Trophoblast cell (in vitro differentiated cells and primary cell): ENCODE data around the gene TMEM235. TPM values are rescaled to one million over a fixed set of nuclear protein-coding genes. Genes with fewer than 3 reads are reported as not detected.

Experiments
- DNase-seq, 2 donors: peaks; one replicate each; pipeline ENCODE4 v3.0.0-alpha.2; 2016
- H2AFZ ChIP-seq: 2 replicates; pipeline ENCODE4 v1.6.1; 2013; ENCODE audit warnings: low read length, moderate library complexity, mild to moderate bottlenecking; ENCODE audit not compliant: insufficient read depth, poor library complexity
- H2AK5ac ChIP-seq: 2 replicates; pipeline ENCODE4 v1.6.1; 2013; ENCODE audit warnings: mild to moderate bottlenecking, low read length
- H2BK120ac ChIP-seq: 2 replicates; pipeline ENCODE4 v1.6.1; 2013; ENCODE audit warnings: low read length, mild to moderate bottlenecking, moderate library complexity; ENCODE audit not compliant: insufficient read depth, poor library complexity
- H2BK12ac ChIP-seq: 2 replicates; pipeline ENCODE4 v1.6.1; 2013; ENCODE audit warnings: mild to moderate bottlenecking, low read length, moderate library complexity
- H2BK5ac ChIP-seq: 2 replicates; pipeline ENCODE4 v1.6.1; 2013; ENCODE audit warnings: low read length, low read depth, moderate library complexity, mild to moderate bottlenecking; ENCODE audit not compliant: poor library complexity
- H3K14ac ChIP-seq: 2 replicates; pipeline ENCODE4 v1.6.1; 2013; ENCODE audit warnings: mild to moderate bottlenecking, low read length
- H3K18ac ChIP-seq: 2 replicates; pipeline ENCODE4 v1.6.1; 2013; ENCODE audit warnings: mild to moderate bottlenecking, low read length
- H3K23ac ChIP-seq: 2 replicates; pipeline ENCODE4 v1.6.1; 2013; ENCODE audit warnings: low read length
- H3K27ac ChIP-seq: 2 replicates; pipeline ENCODE4 v1.5.1; 2013; ENCODE audit warnings: low read depth, mild to moderate bottlenecking, inconsistent platforms, low read length, moderate library complexity
- H3K27me3 ChIP-seq: 2 replicates; pipeline ENCODE4 v1.6.1; 2013; ENCODE audit warnings: inconsistent platforms, mild to moderate bottlenecking, low read length, moderate library complexity; ENCODE audit not compliant: insufficient read depth
- H3K36me3 ChIP-seq, 2 experiments: 1 replicate in 1 of 2; 2 replicates in 1 of 2; pipeline ENCODE4 v1.6.1; 2013; ENCODE audit warnings: low read length in 2 of 2, mild to moderate bottlenecking in 2 of 2, moderate library complexity in 1 of 2; ENCODE audit not compliant: insufficient read depth in 2 of 2, control insufficient read depth in 1 of 2
- H3K4ac ChIP-seq: 2 replicates; pipeline ENCODE4 v1.6.1; 2013; ENCODE audit warnings: low read depth, mild to moderate bottlenecking, low read length, moderate library complexity
- H3K4me1 ChIP-seq, 2 experiments: 1 replicate in 1 of 2; 2 replicates in 1 of 2; pipeline ENCODE4 v1.6.1; 2013; ENCODE audit warnings: low read length in 2 of 2, mild to moderate bottlenecking in 2 of 2, moderate library complexity in 1 of 2; ENCODE audit not compliant: insufficient read depth in 2 of 2, control insufficient read depth in 1 of 2
- H3K4me2 ChIP-seq: 2 replicates; pipeline ENCODE4 v1.6.1; 2013; ENCODE audit warnings: inconsistent platforms, mild to moderate bottlenecking, low read length, moderate library complexity
- H3K4me3 ChIP-seq: 2 replicates; pipeline ENCODE4 v1.5.1; 2013; ENCODE audit warnings: mild to moderate bottlenecking, low read depth, low read length, inconsistent platforms
- H3K79me1 ChIP-seq: one replicate; pipeline ENCODE4 v1.6.1; 2013; ENCODE audit warnings: low read length
- H3K79me2 ChIP-seq: 2 replicates; pipeline ENCODE4 v1.6.1; 2013; ENCODE audit warnings: low read length, mild to moderate bottlenecking; ENCODE audit not compliant: control insufficient read depth, insufficient read depth, poor library complexity
- H3K9ac ChIP-seq: 2 replicates; pipeline ENCODE4 v1.6.1; 2013; ENCODE audit warnings: mild to moderate bottlenecking, low read length
- H3K9me3 ChIP-seq: 2 replicates; pipeline ENCODE4 v1.6.1; 2013; ENCODE audit warnings: low read depth, mild to moderate bottlenecking, control low read depth, inconsistent platforms, low read length; ENCODE audit not compliant: insufficient read depth
- H4K12ac ChIP-seq: 2 replicates; pipeline ENCODE4 v1.6.1; 2013; ENCODE audit warnings: low read depth, mild to moderate bottlenecking, low read length, moderate library complexity
- H4K8ac ChIP-seq: 2 replicates; pipeline ENCODE4 v1.6.1; 2013; ENCODE audit warnings: low read depth, mild to moderate bottlenecking, low read length, moderate library complexity
- H4K91ac ChIP-seq: one replicate; pipeline ENCODE4 v1.6.1; 2013; ENCODE audit warnings: low read depth, mild to moderate bottlenecking, low read length, moderate library complexity
- WGBS: extraction: QIAGEN DNeasy Blood & Tissue Kit; methylation state at CpG from one replicate; pipeline ENCODE4 v1.1.7; 2013; ENCODE audit warnings: missing lambda C conversion rate; ENCODE audit not compliant: insufficient read length, insufficient coverage; ENCODE audit errors: extremely low coverage; 5-methylcytosine and 5-hydroxymethylcytosine counted together
- polyA plus RNA-seq: library from polyadenylated mRNA; stranded (reverse); fragments of 200-250 nt; gene quantifications from 2 replicates; pipeline ENCODE4 v1.2.3, GENCODE V29; 2013

Gene TMEM235
- polyA plus RNA-seq = not detected in 2 replicates

DNA sequence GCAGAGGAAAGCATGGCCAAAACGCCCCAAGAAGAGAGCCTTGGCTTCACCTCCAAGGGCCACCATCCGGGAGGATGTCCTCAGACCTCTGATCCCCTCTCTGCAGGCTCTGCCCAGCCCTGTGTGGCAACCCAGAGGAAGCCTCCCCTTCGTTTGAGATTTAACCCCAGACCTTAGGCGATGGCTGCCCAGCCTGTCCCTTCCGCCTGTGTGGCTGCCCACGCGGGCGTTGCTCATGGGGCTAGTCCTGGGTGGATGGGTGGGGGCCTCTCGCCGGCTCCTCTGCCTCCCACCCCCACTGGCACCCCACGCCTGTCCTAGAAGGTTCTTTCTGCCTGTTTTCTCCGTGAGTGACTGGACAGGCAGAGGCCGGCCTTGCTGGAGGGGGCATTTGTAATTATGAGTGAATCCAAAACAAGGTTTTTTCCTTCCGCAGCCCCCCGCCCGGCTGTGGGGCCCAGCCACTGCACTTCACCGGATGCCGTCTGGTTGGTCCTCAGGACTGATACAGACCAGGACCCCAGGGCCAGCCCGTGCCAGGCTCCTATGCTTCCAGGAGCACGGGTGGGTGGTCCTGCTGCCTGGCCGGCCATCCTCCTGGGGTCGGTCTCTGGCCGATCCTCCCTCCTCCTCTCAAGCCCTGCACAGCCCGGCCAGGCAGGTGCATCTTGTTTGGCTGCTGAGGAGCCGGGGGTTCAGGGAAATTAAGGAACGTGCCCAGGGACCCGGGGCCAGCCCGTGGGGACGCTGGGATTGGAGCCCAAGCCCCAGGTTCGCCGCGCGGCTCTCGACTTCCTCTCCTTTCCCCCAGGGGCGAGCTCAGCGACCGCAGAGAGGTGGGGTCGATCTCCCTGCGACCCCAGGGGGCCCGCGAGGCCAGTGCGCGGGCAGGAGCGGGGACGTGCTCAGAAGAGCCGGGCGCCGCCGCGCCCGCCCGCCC, at the start of gene TMEM235:
Gene TMEM235 (plus strand): TSS at position 636 of the 940 bp plus-strand sequence. CDS start 393 bp downstream, outside the sequence.
- H3K4me2 ChIP-seq = peak within 1 kb of the TSS; percentile 49
- no peak within 1 kb of the TSS for H3K9ac ChIP-seq
- H3K4ac ChIP-seq = no peak within 1 kb of the TSS
- no peak for DNase-seq
- WGBS = no CpG with 5 or more reads among the region's 52 CpGs
- no peaks in the 10 kb centered on the region for H3K79me2 ChIP-seq
- no peak within 1 kb of the TSS for H3K23ac ChIP-seq
- H3K14ac ChIP-seq = no peak within 1 kb of the TSS
- H2BK120ac ChIP-seq = no peak within 1 kb of the TSS
- peaks cover 23% of the 10 kb centered on the region for H3K27me3 ChIP-seq
- no peak within 1 kb of the TSS for H2BK12ac ChIP-seq
- no peaks in the 10 kb centered on the region for H3K36me3 ChIP-seq
- peaks cover 0 to 5% of the 10 kb centered on the region in 2 experiments for H3K4me1 ChIP-seq
- H4K91ac ChIP-seq = no peak within 1 kb of the TSS
- no peak within 1 kb of the TSS for H3K27ac ChIP-seq
- no peaks in the 10 kb centered on the region for H3K79me1 ChIP-seq
- no peak within 1 kb of the TSS for H2AFZ ChIP-seq
- H2AK5ac ChIP-seq = no peak within 1 kb of the TSS
- H2BK5ac ChIP-seq = no peak within 1 kb of the TSS
- H4K8ac ChIP-seq = no peak within 1 kb of the TSS
- H3K4me3 ChIP-seq = no peak within 1 kb of the TSS
- H3K18ac ChIP-seq = no peak within 1 kb of the TSS
- no peak within 1 kb of the TSS for H4K12ac ChIP-seq
- H3K9me3 ChIP-seq = peaks cover 2% of the 10 kb centered on the region

GRCh38 chr17:78182504-78182903, 48.9 kb upstream of the TMEM235 start:
- DNase-seq = no peak
- peak overlapping the region; percentile 66 for H3K18ac ChIP-seq
- H3K27ac ChIP-seq = no peak overlapping the region
- H3K4me2 ChIP-seq = no peak overlapping the region
- no peak overlapping the region for H2AK5ac ChIP-seq
- H2AFZ ChIP-seq = no peak overlapping the region
- H3K4me1 ChIP-seq = peaks cover 6 to 16% of the 10 kb centered on the region in 2 experiments
- H2BK12ac ChIP-seq = no peak overlapping the region
- H3K14ac ChIP-seq = no peak overlapping the region
- peaks cover 4% of the 10 kb centered on the region for H3K79me1 ChIP-seq
- H4K91ac ChIP-seq = no peak overlapping the region
- H3K4me3 ChIP-seq = no peak overlapping the region
- no peak overlapping the region for H2BK5ac ChIP-seq
- H3K23ac ChIP-seq = no peak overlapping the region
- no peaks in the 10 kb centered on the region for H3K27me3 ChIP-seq
- H3K79me2 ChIP-seq = peaks cover 9% of the 10 kb centered on the region
- no peak overlapping the region for H4K12ac ChIP-seq
- H3K9ac ChIP-seq = no peak overlapping the region
- no peak overlapping the region for H4K8ac ChIP-seq
- H3K36me3 ChIP-seq = peaks cover 49 to 51% of the 10 kb centered on the region in 2 experiments
- WGBS = no CpG with 5 or more reads among the region's 13 CpGs
- peaks cover 2% of the 10 kb centered on the region for H3K9me3 ChIP-seq
- no peak overlapping the region for H3K4ac ChIP-seq
- H2BK120ac ChIP-seq = no peak overlapping the region

DNA sequence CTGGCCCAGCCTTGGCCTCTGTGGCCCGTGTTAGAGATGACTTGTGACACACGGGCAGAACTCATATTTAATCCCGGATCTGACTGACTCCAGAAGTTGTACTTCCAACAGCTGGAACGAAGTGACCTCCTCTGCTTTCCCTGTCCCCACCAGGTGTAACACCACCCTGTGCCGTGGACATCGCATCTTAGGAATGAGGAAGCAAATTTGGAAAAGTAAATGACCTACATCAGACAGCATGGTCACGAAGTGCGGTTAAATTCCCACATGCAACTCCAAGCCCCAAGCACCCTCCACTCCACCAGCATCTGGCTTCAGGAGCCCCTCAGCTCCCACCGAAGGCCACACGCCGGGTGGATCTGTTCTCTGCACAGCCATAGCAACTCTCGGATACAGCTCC, 47.5 kb upstream of the TMEM235 start:
- Histone ChIP-seq H4K12ac (no peak overlapping the region), H2AFZ (no peak overlapping the region), H4K91ac (no peak overlapping the region), H2BK120ac (no peak overlapping the region), H3K36me3 (peaks cover 39 to 42% of the 10 kb centered on the region in 2 experiments), H3K14ac (no peak overlapping the region), H2AK5ac (no peak overlapping the region), H3K9me3 (peaks cover 2% of the 10 kb centered on the region), H3K4me2 (no peak overlapping the region), H2BK5ac (no peak overlapping the region), H3K4ac (no peak overlapping the region), H3K23ac (no peak overlapping the region), H3K79me1 (peaks cover 4% of the 10 kb centered on the region), H3K27me3 (no peaks in the 10 kb centered on the region), H3K4me3 (no peak overlapping the region), H3K18ac (no peak overlapping the region), H2BK12ac (no peak overlapping the region), H3K27ac (no peak overlapping the region), H3K4me1 (peaks cover 6 to 16% of the 10 kb centered on the region in 2 experiments), H3K79me2 (peaks cover 9% of the 10 kb centered on the region), H4K8ac (no peak overlapping the region), H3K9ac (no peak overlapping the region)
- DNase-seq = no peak
- WGBS = no CpG with 5 or more reads among the region's 12 CpGs

DNA sequence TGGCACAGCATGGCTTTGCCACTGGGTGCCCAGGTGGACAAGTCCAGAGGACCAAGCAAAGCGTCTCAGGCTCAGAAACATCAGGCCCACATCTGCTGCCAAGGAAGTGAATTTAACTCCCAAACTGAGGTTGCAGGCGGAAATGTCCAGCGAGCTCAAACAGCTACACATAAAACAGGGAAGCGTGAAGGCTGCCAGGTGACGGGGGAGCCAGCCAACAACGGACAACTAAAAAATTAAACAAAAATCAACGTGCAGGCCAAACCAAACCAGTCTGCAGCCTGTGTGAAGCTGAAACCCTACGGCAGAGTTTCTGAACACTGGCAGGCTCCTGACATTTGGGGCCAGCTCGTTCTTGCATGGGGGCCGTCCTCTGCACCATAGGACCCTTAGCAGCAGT, 47.1 kb upstream of the TMEM235 start:
- no peak overlapping the region for H3K18ac ChIP-seq
- no peak overlapping the region for H3K9ac ChIP-seq
- H2BK120ac ChIP-seq = no peak overlapping the region
- no peak overlapping the region for H3K4me2 ChIP-seq
- H3K4me1 ChIP-seq = peaks cover 3 to 14% of the 10 kb centered on the region in 2 experiments
- H3K9me3 ChIP-seq = peaks cover 2% of the 10 kb centered on the region
- H4K8ac ChIP-seq = no peak overlapping the region
- H4K12ac ChIP-seq = no peak overlapping the region
- no peaks in the 10 kb centered on the region for H3K27me3 ChIP-seq
- H2AK5ac ChIP-seq = no peak overlapping the region
- no peak overlapping the region for H3K4me3 ChIP-seq
- no peak overlapping the region for H2AFZ ChIP-seq
- DNase-seq = no peak
- H3K23ac ChIP-seq = no peak overlapping the region
- H3K14ac ChIP-seq = no peak overlapping the region
- H4K91ac ChIP-seq = no peak overlapping the region
- no CpG with 5 or more reads among the region's 10 CpGs for WGBS
- peaks cover 9% of the 10 kb centered on the region for H3K79me2 ChIP-seq
- peaks cover 4% of the 10 kb centered on the region for H3K79me1 ChIP-seq
- peaks cover 35 to 37% of the 10 kb centered on the region in 2 experiments for H3K36me3 ChIP-seq
- no peak overlapping the region for H3K4ac ChIP-seq
- H2BK5ac ChIP-seq = no peak overlapping the region
- no peak overlapping the region for H2BK12ac ChIP-seq
- H3K27ac ChIP-seq = no peak overlapping the region
